Lung (tissue), 12 donors: Measurements from ENCODE around the gene ANXA1. TPM values are rescaled to one million over a fixed set of nuclear protein-coding genes. Genes with fewer than 3 reads are reported as not detected.

Experiments used
- ATAC-seq: fragments of 200-7000 bp; cut with Tn5 transposase; one replicate; pipeline ENCODE4 v1.9.1; 2020; ENCODE audit warnings: moderate number of reproducible peaks; ENCODE audit not compliant: insufficient read depth, low FRiP score
- DNase-seq, 3 donors: peaks; one replicate each; pipeline ENCODE4 v3.0.0-alpha.2; 2013 to 2017
- H3K27ac ChIP-seq, 2 donors: one replicate each; pipeline ENCODE4 v1.5.1; 2013; ENCODE audit warnings: mild to moderate bottlenecking in 2 of 2, moderate library complexity in 2 of 2, control low read depth in 1 of 2, inconsistent platforms in 1 of 2, low read depth in 1 of 2, low read length in 1 of 2
- H3K27me3 ChIP-seq, 3 donors: one replicate each; pipeline ENCODE4 v1.5.1; 2013; ENCODE audit warnings: low read length in 2 of 3; ENCODE audit not compliant: control insufficient read depth in 3 of 3, insufficient read depth in 3 of 3
- H3K36me3 ChIP-seq, 4 donors: one replicate each; pipeline ENCODE4 v1.5.1; 2013; ENCODE audit warnings: low read length in 4 of 4, mild to moderate bottlenecking in 1 of 4, moderate library complexity in 1 of 4; ENCODE audit not compliant: control insufficient read depth in 4 of 4, insufficient read depth in 4 of 4
- H3K4me1 ChIP-seq, 5 donors: one replicate each; pipeline ENCODE4 v1.5.1; 2013; ENCODE audit warnings: low read length in 5 of 5, mild to moderate bottlenecking in 2 of 5, moderate library complexity in 1 of 5; ENCODE audit not compliant: control insufficient read depth in 5 of 5, insufficient read depth in 5 of 5
- H3K4me3 ChIP-seq: one replicate; pipeline ENCODE4 v1.5.1; 2013; ENCODE audit warnings: mild to moderate bottlenecking, control low read depth, moderate library complexity
- H3K9ac ChIP-seq, 2 donors: one replicate each; pipeline ENCODE4 v1.5.1; 2013; ENCODE audit warnings: low read length in 2 of 2, control low read depth in 1 of 2; ENCODE audit not compliant: insufficient read depth in 1 of 2
- H3K9me3 ChIP-seq, 4 donors: one replicate each; pipeline ENCODE4 v1.5.1; 2013; ENCODE audit warnings: low read length in 3 of 4, mild to moderate bottlenecking in 1 of 4, moderate library complexity in 1 of 4; ENCODE audit not compliant: control insufficient read depth in 4 of 4, insufficient read depth in 3 of 4
- WGBS, 2 donors: extraction: QIAGEN DNeasy Blood & Tissue Kit; methylation state at CpG; one replicate each; pipeline ENCODE4 v1.1.7; 2013; 5-methylcytosine and 5-hydroxymethylcytosine counted together
- polyA plus RNA-seq, 2 donors: library from polyadenylated mRNA; stranded (reverse); fragments of 200-250 nt; gene quantifications; one replicate each; pipeline ENCODE4 v1.2.1, GENCODE V29; 2013
- total RNA-seq, 2 donors: library from RNA; depleted of rRNA in 1 of 2; stranded (reverse); fragments of >200 nt in 1 of 2; gene quantifications; one replicate each; pipeline ENCODE4 v1.2.1, GENCODE V29; 2014 to 2021
- TF ChIP-seq, protein P1 (sequence below): IDR thresholded peaks from 2 replicates; pipeline ENCODE4 v1.5.1; 2012; ENCODE audit warnings: mild to moderate bottlenecking; ENCODE audit errors: control extremely low read depth, extremely low read depth
- donor health status: control.
- donor health status: control.
- donor health status: Bipolar disorder and iron deficiency.
- donor health status: healthy.
- donor health status: DM: yes; HTN: yes; CAD: no.

The ANXA1 gene
- total and polyA plus RNA-seq, 4 donors = 234 to 477 (median 410) TPM

- no peak for DNase-seq
- H3K9me3 ChIP-seq = no peaks in the 10 kb centered on the region
- H3K4me3 ChIP-seq = no peak overlapping the region
- no peak overlapping the region for H3K9ac ChIP-seq
- H3K27me3 ChIP-seq = no peaks in the 10 kb centered on the region
- ATAC-seq = no peak
- TF ChIP-seq, protein P1, sequence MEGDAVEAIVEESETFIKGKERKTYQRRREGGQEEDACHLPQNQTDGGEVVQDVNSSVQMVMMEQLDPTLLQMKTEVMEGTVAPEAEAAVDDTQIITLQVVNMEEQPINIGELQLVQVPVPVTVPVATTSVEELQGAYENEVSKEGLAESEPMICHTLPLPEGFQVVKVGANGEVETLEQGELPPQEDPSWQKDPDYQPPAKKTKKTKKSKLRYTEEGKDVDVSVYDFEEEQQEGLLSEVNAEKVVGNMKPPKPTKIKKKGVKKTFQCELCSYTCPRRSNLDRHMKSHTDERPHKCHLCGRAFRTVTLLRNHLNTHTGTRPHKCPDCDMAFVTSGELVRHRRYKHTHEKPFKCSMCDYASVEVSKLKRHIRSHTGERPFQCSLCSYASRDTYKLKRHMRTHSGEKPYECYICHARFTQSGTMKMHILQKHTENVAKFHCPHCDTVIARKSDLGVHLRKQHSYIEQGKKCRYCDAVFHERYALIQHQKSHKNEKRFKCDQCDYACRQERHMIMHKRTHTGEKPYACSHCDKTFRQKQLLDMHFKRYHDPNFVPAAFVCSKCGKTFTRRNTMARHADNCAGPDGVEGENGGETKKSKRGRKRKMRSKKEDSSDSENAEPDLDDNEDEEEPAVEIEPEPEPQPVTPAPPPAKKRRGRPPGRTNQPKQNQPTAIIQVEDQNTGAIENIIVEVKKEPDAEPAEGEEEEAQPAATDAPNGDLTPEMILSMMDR = no peak
- H3K27ac ChIP-seq = no peak overlapping the region
- WGBS, 2 donors = 71 to 73% methylated on average over 3 of the region's 3 CpGs
- H3K4me1 ChIP-seq = no peaks in the 10 kb centered on the region
- no peaks in the 10 kb centered on the region for H3K36me3 ChIP-seq
Observed at GRCh38 chr9:73172901-73173215, 21.2 kb downstream of the ANXA1 start.

DNA sequence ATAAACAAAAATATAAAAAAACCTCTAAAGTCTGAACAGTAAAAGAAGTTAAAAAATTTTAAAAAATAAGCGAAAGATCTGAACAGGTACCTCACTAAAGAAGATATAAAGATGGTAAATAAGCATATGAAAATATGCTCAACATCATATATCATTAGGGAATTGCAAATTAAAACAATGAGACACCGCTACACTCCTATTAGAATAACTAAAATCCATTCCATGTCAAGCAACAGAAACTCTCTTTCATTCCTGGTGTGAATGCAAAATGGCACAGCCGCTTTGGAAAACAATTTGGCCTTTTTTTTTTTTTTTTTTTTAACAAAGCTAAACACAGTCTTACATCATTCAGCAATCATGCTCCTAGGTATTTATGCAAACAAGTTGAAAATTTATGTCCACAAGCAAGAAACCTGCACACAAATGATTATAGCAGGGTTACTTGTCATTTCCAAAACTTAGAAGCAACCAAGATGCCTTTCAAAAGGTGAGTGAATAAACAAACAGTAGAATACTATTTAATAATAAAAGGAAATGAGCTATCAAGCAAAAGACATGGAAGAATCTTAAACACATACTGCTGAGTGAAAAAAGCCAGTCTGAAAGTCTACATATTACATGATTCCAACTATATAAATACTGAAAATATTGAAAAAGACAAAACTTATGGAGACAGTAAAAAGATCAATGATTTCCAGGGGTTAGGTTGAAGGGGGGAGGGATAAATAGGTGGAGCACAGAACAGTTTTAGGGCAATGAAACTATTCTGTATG, 22.1 kb downstream of the ANXA1 start:
- H3K27ac ChIP-seq = no peak overlapping the region
- no peak for ATAC-seq
- TF ChIP-seq, protein P1 = no peak
- no peak overlapping the region for H3K4me3 ChIP-seq
- no peaks in the 10 kb centered on the region for H3K36me3 ChIP-seq
- WGBS, 2 donors = 91% methylated on average over 3 of the region's 3 CpGs
- H3K9ac ChIP-seq = no peak overlapping the region
- no peak for DNase-seq
- no peaks in the 10 kb centered on the region for H3K27me3 ChIP-seq
- no peaks in the 10 kb centered on the region for H3K4me1 ChIP-seq
- no peaks in the 10 kb centered on the region for H3K9me3 ChIP-seq

- Histone ChIP-seq H3K9ac (no peak overlapping the region), H3K27ac (no peak overlapping the region), H3K4me1 (no peaks in the 10 kb centered on the region), H3K9me3 (no peaks in the 10 kb centered on the region), H3K36me3 (no peaks in the 10 kb centered on the region), H3K4me3 (no peak overlapping the region), H3K27me3 (no peaks in the 10 kb centered on the region)
- 97 to 98% methylated on average over 2 of the region's 2 CpGs for WGBS, 2 donors
- ATAC-seq (no peak), DNase-seq (no peak)
- TF ChIP-seq, protein P1 = no peak
Observed at GRCh38 chr9:73174330-73174980, 22.8 kb downstream of the ANXA1 start.
